Measurements from ENCODE around the gene KAT2A.

The KAT2A gene

GRCh38 chr17:42138749-42139492 lies 17.8 kb upstream of the KAT2A start:
- TF ChIP-seq CTCF (IDR thresholded peaks at IDR 0.05), result no peak
- H3K36me3 ChIP-seq, result peaks cover 41% of the 10 kb centered on the region
- no peaks in the 10 kb centered on the region for H3K9me3 ChIP-seq
- no peak overlapping the region for H3K4me3 ChIP-seq (ENCODE audit: low read depth in 1 of 2, low read length in 1 of 2)
- H3K4me1 ChIP-seq (ENCODE audit: control insufficient read depth in 1 of 2, insufficient read depth in 1 of 2, low read depth in 1 of 2, low read length in 1 of 2), result peaks cover 23 to 24% of the 10 kb centered on the region in 2 experiments
- H3K27ac ChIP-seq, result peak overlapping the region; percentile 38
- no peaks in the 10 kb centered on the region for H3K27me3 ChIP-seq

- Histone ChIP-seq H3K9me3 (no peaks in the 10 kb centered on the region), H3K4me3 (ENCODE audit: low read depth in 1 of 2, low read length in 1 of 2) (no peak overlapping the region), H3K27ac (peak overlapping the region; percentile 87), H3K27me3 (no peaks in the 10 kb centered on the region), H3K36me3 (peaks cover 20% of the 10 kb centered on the region), H3K4me1 (ENCODE audit: control insufficient read depth in 1 of 2, insufficient read depth in 1 of 2, low read depth in 1 of 2, low read length in 1 of 2) (peaks cover 44 to 47% of the 10 kb centered on the region in 2 experiments)
- TF ChIP-seq CTCF (IDR thresholded peaks at IDR 0.05), result no peak
Observed at GRCh38 chr17:42136654-42137051, 15.5 kb upstream of the KAT2A start.

GRCh38 chr17:42135664-42136653 lies 14.8 kb upstream of the KAT2A start:
- H3K4me3 ChIP-seq (ENCODE audit: low read depth in 1 of 2, low read length in 1 of 2), result peak overlapping the region in 1 of 2 experiments; percentile 7
- peaks cover 13% of the 10 kb centered on the region for H3K36me3 ChIP-seq
- no peaks in the 10 kb centered on the region for H3K9me3 ChIP-seq
- no peak for TF ChIP-seq CTCF (IDR thresholded peaks at IDR 0.05)
- no peaks in the 10 kb centered on the region for H3K27me3 ChIP-seq
- H3K27ac ChIP-seq, result peak overlapping the region; percentile 87
- H3K4me1 ChIP-seq (ENCODE audit: control insufficient read depth in 1 of 2, insufficient read depth in 1 of 2, low read depth in 1 of 2, low read length in 1 of 2), result peaks cover 50 to 51% of the 10 kb centered on the region in 2 experiments

GRCh38 chr17:42135151-42135550 lies 14.0 kb upstream of the KAT2A start:
- Histone ChIP-seq H3K4me3 (ENCODE audit: low read depth in 1 of 2, low read length in 1 of 2) (peak overlapping the region in 1 of 2 experiments; percentile 7), H3K36me3 (peaks cover 18% of the 10 kb centered on the region), H3K27me3 (no peaks in the 10 kb centered on the region), H3K4me1 (ENCODE audit: control insufficient read depth in 1 of 2, insufficient read depth in 1 of 2, low read depth in 1 of 2, low read length in 1 of 2) (peaks cover 50 to 52% of the 10 kb centered on the region in 2 experiments), H3K27ac (peak overlapping the region; percentile 87), H3K9me3 (no peaks in the 10 kb centered on the region)
- no peak for TF ChIP-seq CTCF (IDR thresholded peaks at IDR 0.05)

GRCh38 chr17:42133461-42134041 lies 12.4 kb upstream of the KAT2A start:
- H3K27me3 ChIP-seq, result no peaks in the 10 kb centered on the region
- peaks cover 27% of the 10 kb centered on the region for H3K36me3 ChIP-seq
- TF ChIP-seq CTCF (IDR thresholded peaks at IDR 0.05), result no peak
- peaks cover 50 to 52% of the 10 kb centered on the region in 2 experiments for H3K4me1 ChIP-seq (ENCODE audit: control insufficient read depth in 1 of 2, insufficient read depth in 1 of 2, low read depth in 1 of 2, low read length in 1 of 2)
- H3K27ac ChIP-seq, result peak overlapping the region; percentile 67
- H3K4me3 ChIP-seq (ENCODE audit: low read depth in 1 of 2, low read length in 1 of 2), result no peak overlapping the region
- no peaks in the 10 kb centered on the region for H3K9me3 ChIP-seq

Data from neutrophil (primary cell).